Measurements from ENCODE around the gene C11orf16. TPM values are rescaled to one million over a fixed set of nuclear protein-coding genes. Genes with fewer than 3 reads are reported as not detected.

Gene C11orf16
- total RNA-seq, 1 experiment from 2014 or later, result 0.42 TPM

DNA sequence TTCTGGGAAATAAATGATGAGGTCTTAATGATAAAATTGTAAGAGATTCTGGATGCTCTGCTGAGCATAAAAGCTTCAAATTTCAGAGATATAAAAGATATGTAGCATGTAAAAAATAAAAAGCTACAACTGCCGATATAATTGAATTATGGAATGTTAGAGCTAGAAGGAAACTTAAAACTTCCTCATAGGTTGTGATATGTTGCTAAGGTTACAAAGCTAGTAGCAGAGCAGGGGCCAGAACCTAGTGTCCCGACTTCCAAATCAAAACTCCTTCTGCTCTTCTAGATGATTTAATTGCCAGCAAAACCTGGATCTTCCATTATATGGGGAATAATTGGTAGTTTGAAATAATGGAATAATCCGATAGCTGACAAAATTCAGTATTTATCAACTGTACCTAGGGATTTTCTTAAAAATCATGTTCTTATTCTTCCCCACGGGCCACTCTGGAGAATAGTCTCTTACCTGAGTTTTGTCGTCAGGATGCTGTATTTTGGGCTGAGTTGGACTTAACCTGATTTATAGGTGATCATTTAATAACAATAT lies 9.8 kb upstream of the C11orf16 start, which contains the start of gene ASCL3 (continued):
- TF ChIP-seq, protein P1, sequence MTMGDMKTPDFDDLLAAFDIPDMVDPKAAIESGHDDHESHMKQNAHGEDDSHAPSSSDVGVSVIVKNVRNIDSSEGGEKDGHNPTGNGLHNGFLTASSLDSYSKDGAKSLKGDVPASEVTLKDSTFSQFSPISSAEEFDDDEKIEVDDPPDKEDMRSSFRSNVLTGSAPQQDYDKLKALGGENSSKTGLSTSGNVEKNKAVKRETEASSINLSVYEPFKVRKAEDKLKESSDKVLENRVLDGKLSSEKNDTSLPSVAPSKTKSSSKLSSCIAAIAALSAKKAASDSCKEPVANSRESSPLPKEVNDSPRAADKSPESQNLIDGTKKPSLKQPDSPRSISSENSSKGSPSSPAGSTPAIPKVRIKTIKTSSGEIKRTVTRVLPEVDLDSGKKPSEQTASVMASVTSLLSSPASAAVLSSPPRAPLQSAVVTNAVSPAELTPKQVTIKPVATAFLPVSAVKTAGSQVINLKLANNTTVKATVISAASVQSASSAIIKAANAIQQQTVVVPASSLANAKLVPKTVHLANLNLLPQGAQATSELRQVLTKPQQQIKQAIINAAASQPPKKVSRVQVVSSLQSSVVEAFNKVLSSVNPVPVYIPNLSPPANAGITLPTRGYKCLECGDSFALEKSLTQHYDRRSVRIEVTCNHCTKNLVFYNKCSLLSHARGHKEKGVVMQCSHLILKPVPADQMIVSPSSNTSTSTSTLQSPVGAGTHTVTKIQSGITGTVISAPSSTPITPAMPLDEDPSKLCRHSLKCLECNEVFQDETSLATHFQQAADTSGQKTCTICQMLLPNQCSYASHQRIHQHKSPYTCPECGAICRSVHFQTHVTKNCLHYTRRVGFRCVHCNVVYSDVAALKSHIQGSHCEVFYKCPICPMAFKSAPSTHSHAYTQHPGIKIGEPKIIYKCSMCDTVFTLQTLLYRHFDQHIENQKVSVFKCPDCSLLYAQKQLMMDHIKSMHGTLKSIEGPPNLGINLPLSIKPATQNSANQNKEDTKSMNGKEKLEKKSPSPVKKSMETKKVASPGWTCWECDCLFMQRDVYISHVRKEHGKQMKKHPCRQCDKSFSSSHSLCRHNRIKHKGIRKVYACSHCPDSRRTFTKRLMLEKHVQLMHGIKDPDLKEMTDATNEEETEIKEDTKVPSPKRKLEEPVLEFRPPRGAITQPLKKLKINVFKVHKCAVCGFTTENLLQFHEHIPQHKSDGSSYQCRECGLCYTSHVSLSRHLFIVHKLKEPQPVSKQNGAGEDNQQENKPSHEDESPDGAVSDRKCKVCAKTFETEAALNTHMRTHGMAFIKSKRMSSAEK (CRISPR knock-in tag; IDR thresholded peaks at IDR 0.05; ENCODE audit: borderline replicate concordance), result no peak
- TF ChIP-seq, protein P2, sequence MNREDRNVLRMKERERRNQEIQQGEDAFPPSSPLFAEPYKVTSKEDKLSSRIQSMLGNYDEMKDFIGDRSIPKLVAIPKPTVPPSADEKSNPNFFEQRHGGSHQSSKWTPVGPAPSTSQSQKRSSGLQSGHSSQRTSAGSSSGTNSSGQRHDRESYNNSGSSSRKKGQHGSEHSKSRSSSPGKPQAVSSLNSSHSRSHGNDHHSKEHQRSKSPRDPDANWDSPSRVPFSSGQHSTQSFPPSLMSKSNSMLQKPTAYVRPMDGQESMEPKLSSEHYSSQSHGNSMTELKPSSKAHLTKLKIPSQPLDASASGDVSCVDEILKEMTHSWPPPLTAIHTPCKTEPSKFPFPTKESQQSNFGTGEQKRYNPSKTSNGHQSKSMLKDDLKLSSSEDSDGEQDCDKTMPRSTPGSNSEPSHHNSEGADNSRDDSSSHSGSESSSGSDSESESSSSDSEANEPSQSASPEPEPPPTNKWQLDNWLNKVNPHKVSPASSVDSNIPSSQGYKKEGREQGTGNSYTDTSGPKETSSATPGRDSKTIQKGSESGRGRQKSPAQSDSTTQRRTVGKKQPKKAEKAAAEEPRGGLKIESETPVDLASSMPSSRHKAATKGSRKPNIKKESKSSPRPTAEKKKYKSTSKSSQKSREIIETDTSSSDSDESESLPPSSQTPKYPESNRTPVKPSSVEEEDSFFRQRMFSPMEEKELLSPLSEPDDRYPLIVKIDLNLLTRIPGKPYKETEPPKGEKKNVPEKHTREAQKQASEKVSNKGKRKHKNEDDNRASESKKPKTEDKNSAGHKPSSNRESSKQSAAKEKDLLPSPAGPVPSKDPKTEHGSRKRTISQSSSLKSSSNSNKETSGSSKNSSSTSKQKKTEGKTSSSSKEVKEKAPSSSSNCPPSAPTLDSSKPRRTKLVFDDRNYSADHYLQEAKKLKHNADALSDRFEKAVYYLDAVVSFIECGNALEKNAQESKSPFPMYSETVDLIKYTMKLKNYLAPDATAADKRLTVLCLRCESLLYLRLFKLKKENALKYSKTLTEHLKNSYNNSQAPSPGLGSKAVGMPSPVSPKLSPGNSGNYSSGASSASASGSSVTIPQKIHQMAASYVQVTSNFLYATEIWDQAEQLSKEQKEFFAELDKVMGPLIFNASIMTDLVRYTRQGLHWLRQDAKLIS (CRISPR knock-in tag; IDR thresholded peaks at IDR 0.05; ENCODE audit: borderline replicate concordance), result no peak

DNA sequence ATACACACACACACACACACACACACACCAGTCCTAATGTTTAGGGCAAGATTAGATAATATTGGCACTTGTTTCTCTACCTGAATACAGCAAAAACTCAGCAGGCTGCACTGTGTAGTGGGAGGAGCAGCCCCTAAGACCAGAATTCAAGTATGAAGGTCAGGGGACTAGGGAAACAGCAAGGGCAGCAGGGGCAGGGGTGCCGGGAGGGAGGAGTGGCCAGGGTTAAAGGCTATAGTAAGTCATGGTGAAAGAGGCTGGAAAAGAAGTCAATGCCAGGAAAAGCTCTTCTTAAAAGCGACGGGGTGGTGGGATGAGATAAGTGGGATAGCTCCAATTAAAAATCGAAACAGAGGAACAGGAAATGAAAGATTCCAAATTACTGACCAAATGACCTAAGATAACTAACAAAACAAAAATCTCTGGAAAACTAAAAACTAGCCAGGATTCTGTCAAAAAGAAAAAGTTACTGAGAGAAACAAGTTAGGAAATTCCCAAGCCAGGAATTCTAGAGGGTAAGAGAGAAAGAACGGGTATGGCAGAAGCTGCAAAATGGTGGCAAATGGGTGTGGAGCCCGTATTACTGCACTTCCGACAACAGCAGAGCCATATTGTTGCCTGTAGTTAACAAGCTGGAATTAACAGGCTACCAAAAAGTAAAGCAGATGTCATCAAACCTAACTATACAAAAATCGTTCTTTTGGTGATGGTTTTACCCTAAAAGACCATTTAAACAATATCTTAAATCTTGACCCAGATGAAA lies 8.8 kb upstream of the C11orf16 start:
- ChIA-PET CTCF (interaction anchor here (0.8 to 1.4 kb wide), 4 partner anchors 8 to 27 kb away, joined by 3 to 6 read pairs (median 4); partner anchors contain the start of gene C11orf16), POLR2A (interaction anchor here (0.5 kb wide), 1 partner anchor 38 kb away, joined by 7 read pairs; no protein-coding TSS in a partner anchor)
- TF ChIP-seq, protein P3, sequence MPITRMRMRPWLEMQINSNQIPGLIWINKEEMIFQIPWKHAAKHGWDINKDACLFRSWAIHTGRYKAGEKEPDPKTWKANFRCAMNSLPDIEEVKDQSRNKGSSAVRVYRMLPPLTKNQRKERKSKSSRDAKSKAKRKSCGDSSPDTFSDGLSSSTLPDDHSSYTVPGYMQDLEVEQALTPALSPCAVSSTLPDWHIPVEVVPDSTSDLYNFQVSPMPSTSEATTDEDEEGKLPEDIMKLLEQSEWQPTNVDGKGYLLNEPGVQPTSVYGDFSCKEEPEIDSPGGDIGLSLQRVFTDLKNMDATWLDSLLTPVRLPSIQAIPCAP (CRISPR knock-in tag; IDR thresholded peaks at IDR 0.05), result no peak
- TF ChIP-seq OVOL2 (CRISPR knock-in tag; IDR thresholded peaks at IDR 0.05; ENCODE audit: borderline replicate concordance) (no peak), NR3C1 (CRISPR knock-in tag; conservative IDR thresholded peaks at IDR 0.05; ENCODE audit: low read depth) (no peak), ZNF317 (CRISPR knock-in tag; IDR thresholded peaks at IDR 0.05; ENCODE audit: borderline replicate concordance, low read depth) (no peak), KAT7 (CRISPR knock-in tag; IDR thresholded peaks at IDR 0.05; ENCODE audit: borderline replicate concordance) (no peak), NR1H2 (CRISPR knock-in tag; IDR thresholded peaks at IDR 0.05) (no peak), TEAD4 (CRISPR knock-in tag; IDR thresholded peaks at IDR 0.05) (no peak), SMAD3 (CRISPR knock-in tag; IDR thresholded peaks at IDR 0.05; ENCODE audit: borderline replicate concordance) (no peak), NFYB (CRISPR knock-in tag; conservative IDR thresholded peaks at IDR 0.05; ENCODE audit: low read depth) (no peak)
- TF ChIP-seq, protein P4, sequence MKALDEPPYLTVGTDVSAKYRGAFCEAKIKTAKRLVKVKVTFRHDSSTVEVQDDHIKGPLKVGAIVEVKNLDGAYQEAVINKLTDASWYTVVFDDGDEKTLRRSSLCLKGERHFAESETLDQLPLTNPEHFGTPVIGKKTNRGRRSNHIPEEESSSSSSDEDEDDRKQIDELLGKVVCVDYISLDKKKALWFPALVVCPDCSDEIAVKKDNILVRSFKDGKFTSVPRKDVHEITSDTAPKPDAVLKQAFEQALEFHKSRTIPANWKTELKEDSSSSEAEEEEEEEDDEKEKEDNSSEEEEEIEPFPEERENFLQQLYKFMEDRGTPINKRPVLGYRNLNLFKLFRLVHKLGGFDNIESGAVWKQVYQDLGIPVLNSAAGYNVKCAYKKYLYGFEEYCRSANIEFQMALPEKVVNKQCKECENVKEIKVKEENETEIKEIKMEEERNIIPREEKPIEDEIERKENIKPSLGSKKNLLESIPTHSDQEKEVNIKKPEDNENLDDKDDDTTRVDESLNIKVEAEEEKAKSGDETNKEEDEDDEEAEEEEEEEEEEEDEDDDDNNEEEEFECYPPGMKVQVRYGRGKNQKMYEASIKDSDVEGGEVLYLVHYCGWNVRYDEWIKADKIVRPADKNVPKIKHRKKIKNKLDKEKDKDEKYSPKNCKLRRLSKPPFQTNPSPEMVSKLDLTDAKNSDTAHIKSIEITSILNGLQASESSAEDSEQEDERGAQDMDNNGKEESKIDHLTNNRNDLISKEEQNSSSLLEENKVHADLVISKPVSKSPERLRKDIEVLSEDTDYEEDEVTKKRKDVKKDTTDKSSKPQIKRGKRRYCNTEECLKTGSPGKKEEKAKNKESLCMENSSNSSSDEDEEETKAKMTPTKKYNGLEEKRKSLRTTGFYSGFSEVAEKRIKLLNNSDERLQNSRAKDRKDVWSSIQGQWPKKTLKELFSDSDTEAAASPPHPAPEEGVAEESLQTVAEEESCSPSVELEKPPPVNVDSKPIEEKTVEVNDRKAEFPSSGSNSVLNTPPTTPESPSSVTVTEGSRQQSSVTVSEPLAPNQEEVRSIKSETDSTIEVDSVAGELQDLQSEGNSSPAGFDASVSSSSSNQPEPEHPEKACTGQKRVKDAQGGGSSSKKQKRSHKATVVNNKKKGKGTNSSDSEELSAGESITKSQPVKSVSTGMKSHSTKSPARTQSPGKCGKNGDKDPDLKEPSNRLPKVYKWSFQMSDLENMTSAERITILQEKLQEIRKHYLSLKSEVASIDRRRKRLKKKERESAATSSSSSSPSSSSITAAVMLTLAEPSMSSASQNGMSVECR (CRISPR knock-in tag; IDR thresholded peaks at IDR 0.05; ENCODE audit: borderline replicate concordance), result no peak
- TF ChIP-seq, protein P5, sequence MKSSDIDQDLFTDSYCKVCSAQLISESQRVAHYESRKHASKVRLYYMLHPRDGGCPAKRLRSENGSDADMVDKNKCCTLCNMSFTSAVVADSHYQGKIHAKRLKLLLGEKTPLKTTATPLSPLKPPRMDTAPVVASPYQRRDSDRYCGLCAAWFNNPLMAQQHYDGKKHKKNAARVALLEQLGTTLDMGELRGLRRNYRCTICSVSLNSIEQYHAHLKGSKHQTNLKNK (CRISPR knock-in tag; IDR thresholded peaks at IDR 0.05), result no peak
- TF ChIP-seq, protein P6, sequence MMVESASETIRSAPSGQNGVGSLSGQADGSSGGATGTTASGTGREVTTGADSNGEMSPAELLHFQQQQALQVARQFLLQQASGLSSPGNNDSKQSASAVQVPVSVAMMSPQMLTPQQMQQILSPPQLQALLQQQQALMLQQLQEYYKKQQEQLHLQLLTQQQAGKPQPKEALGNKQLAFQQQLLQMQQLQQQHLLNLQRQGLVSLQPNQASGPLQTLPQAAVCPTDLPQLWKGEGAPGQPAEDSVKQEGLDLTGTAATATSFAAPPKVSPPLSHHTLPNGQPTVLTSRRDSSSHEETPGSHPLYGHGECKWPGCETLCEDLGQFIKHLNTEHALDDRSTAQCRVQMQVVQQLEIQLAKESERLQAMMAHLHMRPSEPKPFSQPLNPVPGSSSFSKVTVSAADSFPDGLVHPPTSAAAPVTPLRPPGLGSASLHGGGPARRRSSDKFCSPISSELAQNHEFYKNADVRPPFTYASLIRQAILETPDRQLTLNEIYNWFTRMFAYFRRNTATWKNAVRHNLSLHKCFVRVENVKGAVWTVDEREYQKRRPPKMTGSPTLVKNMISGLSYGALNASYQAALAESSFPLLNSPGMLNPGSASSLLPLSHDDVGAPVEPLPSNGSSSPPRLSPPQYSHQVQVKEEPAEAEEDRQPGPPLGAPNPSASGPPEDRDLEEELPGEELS (CRISPR knock-in tag; IDR thresholded peaks at IDR 0.05), result no peak
- TF ChIP-seq, protein P7, sequence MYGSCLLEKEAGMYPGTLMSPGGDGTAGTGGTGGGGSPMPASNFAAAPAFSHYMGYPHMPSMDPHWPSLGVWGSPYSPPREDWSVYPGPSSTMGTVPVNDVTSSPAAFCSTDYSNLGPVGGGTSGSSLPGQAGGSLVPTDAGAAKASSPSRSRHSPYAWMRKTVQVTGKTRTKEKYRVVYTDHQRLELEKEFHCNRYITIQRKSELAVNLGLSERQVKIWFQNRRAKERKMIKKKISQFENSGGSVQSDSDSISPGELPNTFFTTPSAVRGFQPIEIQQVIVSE (CRISPR knock-in tag; IDR thresholded peaks at IDR 0.05; ENCODE audit: borderline replicate concordance), result no peak
- Mint-ChIP-seq H3K27ac (no peak overlapping the region), H3K27me3 (ENCODE audit: low read depth) (no peaks in the 10 kb centered on the region), H3K9me3 (peaks cover 11% of the 10 kb centered on the region), H3K4me1 (no peaks in the 10 kb centered on the region), H3K4me3 (no peak overlapping the region), H3K36me3 (no peaks in the 10 kb centered on the region)
- ATAC-seq (no peak), DNase-seq (ENCODE audit: low spot score) (no peak)

All from WTC11 (cell line).